Adipose tissue (tissue), 3 donors: ENCODE data around the gene PTGR1. TPM values are rescaled to one million over a fixed set of nuclear protein-coding genes. Genes with fewer than 3 reads are reported as not detected.
"Not testable (repeated sequence)": the region's sequence is repeated elsewhere in the genome, so short reads cannot be mapped to it uniquely, and the experiment has no call there.

Experiments used
- H3K27ac ChIP-seq: one replicate; pipeline ENCODE4 v1.5.1; 2013; ENCODE audit warnings: low read depth, low read length
- WGBS, 3 donors: extraction: QIAGEN DNeasy Blood & Tissue Kit; methylation state at CpG; one replicate each; pipeline ENCODE4 v1.1.7; 2013; 5-methylcytosine and 5-hydroxymethylcytosine counted together
- polyA plus RNA-seq, 3 donors: library from polyadenylated mRNA; stranded (reverse); fragments of 200-250 nt; gene quantifications; one replicate each; pipeline ENCODE4 v1.2.3, GENCODE V29; 2013
- donor health status: healthy with polysubstance abuse.
- donor health status: Bipolar disorder and iron deficiency.
- donor health status: healthy.

PTGR1 gene
- polyA plus RNA-seq, 3 donors, result 12.3 to 63.2 (median 58.4) TPM

GRCh38 chr9:111566234-111566633 is 33.2 kb downstream of the PTGR1 start:
- WGBS, 3 donors, result 23 to 67% (median 35%) methylated on average over 1 of the region's 1 CpG
- H3K27ac ChIP-seq, result no peak overlapping the region

- H3K27ac ChIP-seq, result no peak overlapping the region
Measured at GRCh38 chr9:111561165-111561719, 38.2 kb downstream of the PTGR1 start.

GRCh38 chr9:111559000-111559610 is 40.3 kb downstream of the PTGR1 start:
- WGBS, 3 donors, result 93 to 94% (median 93%) methylated on average over 7 of the region's 7 CpGs
- H3K27ac ChIP-seq, result no peak overlapping the region

GRCh38 chr9:111555425-111555824 is 44.0 kb downstream of the PTGR1 start:
- WGBS, 3 donors, result 68 to 95% (median 80%) methylated on average over 2 of the region's 2 CpGs
- H3K27ac ChIP-seq, result not testable (repeated sequence)

- 89 to 97% (median 96%) methylated on average over 2 of the region's 2 CpGs for WGBS, 3 donors
- no peak overlapping the region for H3K27ac ChIP-seq
Measured at GRCh38 chr9:111548623-111549022, 50.8 kb downstream of the PTGR1 start.

- no peak overlapping the region for H3K27ac ChIP-seq
- WGBS, 3 donors, result 94 to 97% (median 95%) methylated on average over 11 of the region's 11 CpGs
Measured at GRCh38 chr9:111542497-111543254, 56.8 kb downstream of the PTGR1 start.

- 90 to 94% (median 94%) methylated on average over 5 of the region's 5 CpGs for WGBS, 3 donors
- no peak overlapping the region for H3K27ac ChIP-seq
Measured at GRCh38 chr9:111533099-111533790, 66.2 kb downstream of the PTGR1 start.

GRCh38 chr9:111531716-111532115 is 67.7 kb downstream of the PTGR1 start:
- no peak overlapping the region for H3K27ac ChIP-seq
- 83 to 98% (median 95%) methylated on average over 4 of the region's 4 CpGs for WGBS, 3 donors

GRCh38 chr9:111529787-111530186 is 69.7 kb downstream of the PTGR1 start:
- no peak overlapping the region for H3K27ac ChIP-seq
- WGBS, 3 donors, result 33 to 41% (median 39%) methylated on average over 2 of the region's 2 CpGs

GRCh38 chr9:111527347-111527746 is 72.1 kb downstream of the PTGR1 start:
- 91 to 96% (median 94%) methylated on average over 2 of the region's 2 CpGs for WGBS, 3 donors

GRCh38 chr9:111525056-111525977 is 74.1 kb downstream of the PTGR1 start, which contains the start of gene ZNF483:
ZNF483 (plus strand) TSS chr9:111525179; CDS start chr9:111527396, 2,217 bp downstream.
- WGBS, 3 donors, result 1% methylated on average over 66 of the region's 66 CpGs
- H3K27ac ChIP-seq, result no peak within 1 kb of the TSS

More at GRCh38 chr9:111527347-111527746, 72.1 kb downstream of the PTGR1 start:
- no peak overlapping the region for H3K27ac ChIP-seq

GRCh38 chr9:111524731-111525055 is 74.8 kb downstream of the PTGR1 start:
- no peak overlapping the region for H3K27ac ChIP-seq
- WGBS, 3 donors, result 26 to 37% (median 35%) methylated on average over 7 of the region's 7 CpGs

- 79 to 88% (median 85%) methylated on average over 2 of the region's 2 CpGs for WGBS, 3 donors
- no peak overlapping the region for H3K27ac ChIP-seq
Measured at GRCh38 chr9:111516061-111516465, 83.4 kb downstream of the PTGR1 start.

GRCh38 chr9:111514967-111515366 is 84.5 kb downstream of the PTGR1 start:
- no peak overlapping the region for H3K27ac ChIP-seq

Other genes starting within 250 kb of the PTGR1 start
- gene ECPAS, start 115.3 kb downstream of the PTGR1 start, polyA plus RNA-seq, result 10 to 100 TPM; 20.9 to 33.1 (median 32.7) TPM
- gene ZNF483, start 74.5 kb downstream of the PTGR1 start, polyA plus RNA-seq, result under 1 TPM; 0.21 to 0.42 (median 0.34) TPM
- gene DNAJC25, start 31.7 kb upstream of the PTGR1 start, polyA plus RNA-seq, result 1 to 10 TPM; 4.1 to 8.0 (median 6.0) TPM
- 100 to 1,000 TPM in 1 of 3 donors, 10 to 100 TPM in 2; 15.0 to 147 (median 57.2) TPM for gene GNG10, start 62.0 kb upstream of the PTGR1 start, polyA plus RNA-seq
- gene SHOC1, start 195.3 kb upstream of the PTGR1 start, polyA plus RNA-seq, result under 1 TPM in 2 of 3 donors, not detected in 1; 0.01 to 0.03 TPM